Measurements from ENCODE around the gene ATP1A1. TPM values are rescaled to one million over a fixed set of nuclear protein-coding genes. Genes with fewer than 3 reads are reported as not detected.

Gene ATP1A1
- total RNA-seq, 1 experiment from 2014 or later = 239 TPM

- Histone ChIP-seq H3K9ac (ENCODE audit: extremely low read depth, insufficient read length, low read length) (no peak overlapping the region), H2AFZ (ENCODE audit: low read length) (no peak overlapping the region)
Observed at GRCh38 chr1:116352349-116352813, 20.7 kb upstream of the ATP1A1 start.

More at GRCh38 chr1:116352349-116352813, 20.7 kb upstream of the ATP1A1 start:
- Mint-ChIP-seq H3K36me3 (ENCODE audit: insufficient read depth in 1 of 3, low read depth in 3 of 3) (no peaks in the 10 kb centered on the region), H3K27ac (no peak overlapping the region), H3K27me3 (ENCODE audit: low read depth) (peaks cover 5% of the 10 kb centered on the region), H3K9me3 (no peaks in the 10 kb centered on the region), H3K4me1 (peaks cover 8 to 10% of the 10 kb centered on the region in 2 experiments), H3K4me3 (no peak overlapping the region)
- H3K56ac ChIP-seq (ENCODE audit: insufficient read length, low read depth, low read length) = no peak overlapping the region
- no peak for DNase-seq
- H3K23me2 ChIP-seq (ENCODE audit: insufficient read length, low read depth, low read length, poor library complexity, severe bottlenecking) = no peaks in the 10 kb centered on the region
- H3K23ac ChIP-seq (ENCODE audit: insufficient read length, low read depth, low read length) = no peak overlapping the region
- no peak overlapping the region for H2BK15ac ChIP-seq (ENCODE audit: low read depth, low read length)
- no peak overlapping the region for H2BK12ac ChIP-seq (ENCODE audit: insufficient read length, low read depth, low read length)
- no peaks in the 10 kb centered on the region for H3K9me3 ChIP-seq (ENCODE audit: control insufficient read depth, low read depth, low read length)
- H3T11ph ChIP-seq (ENCODE audit: low read length) = no peak overlapping the region
- H3K14ac ChIP-seq (ENCODE audit: insufficient read depth, low read length) = no peak overlapping the region
- no peaks in the 10 kb centered on the region for H3K79me1 ChIP-seq (ENCODE audit: insufficient read depth, low read depth, low read length, poor library complexity, severe bottlenecking)
- no peak overlapping the region for H4K5ac ChIP-seq (ENCODE audit: insufficient read length, low read depth, low read length)
- no peaks in the 10 kb centered on the region for H3K27me3 ChIP-seq (ENCODE audit: insufficient read depth, low read length)
- TF ChIP-seq CTCF (conservative IDR thresholded peaks at IDR 0.05) = no peak
- no peak overlapping the region for H2BK5ac ChIP-seq (ENCODE audit: insufficient read length, low read length)
- H4K8ac ChIP-seq (replicated peaks; ENCODE audit: insufficient read length, low read depth, low read length) = no peak overlapping the region
- H4K20me1 ChIP-seq (ENCODE audit: control insufficient read depth, insufficient read depth, insufficient read length) = no peaks in the 10 kb centered on the region
- H4K91ac ChIP-seq (ENCODE audit: insufficient read length, low read depth, low read length) = no peak overlapping the region
- H3K4me2 ChIP-seq (ENCODE audit: insufficient read depth, insufficient read length, low read length) = no peak overlapping the region
- H3K27ac ChIP-seq (ENCODE audit: insufficient read length, low read depth, low read length) = no peak overlapping the region
- WGBS (ENCODE audit: extremely low coverage, insufficient read length, low lambda C conversion rate) = no CpG with 5 or more reads among the region's 3 CpGs
- no peak overlapping the region for H2BK120ac ChIP-seq (ENCODE audit: low read depth, low read length, poor library complexity, severe bottlenecking)
- H3K18ac ChIP-seq (ENCODE audit: insufficient read length, low read depth, low read length) = no peak overlapping the region
- no peaks in the 10 kb centered on the region for H3K79me2 ChIP-seq (ENCODE audit: insufficient read depth, low read length)
- H3K4ac ChIP-seq (ENCODE audit: low read depth, low read length) = no peak overlapping the region
- no peak overlapping the region for H2BK20ac ChIP-seq (ENCODE audit: low read depth, low read length, poor library complexity, severe bottlenecking)
- H3K4me1 ChIP-seq (ENCODE audit: insufficient read depth, low read length) = no peaks in the 10 kb centered on the region; the same call in 1 of the 2 replicates
- no peak overlapping the region for H2AK5ac ChIP-seq (ENCODE audit: insufficient read length, low read length)

Data from H9 (cell line).